Occipital lobe (tissue), 2 donors: ENCODE data around the gene HDX. TPM values are rescaled to one million over a fixed set of nuclear protein-coding genes. Genes with fewer than 3 reads are reported as not detected.
"Not testable (repeated sequence)": the region's sequence is repeated elsewhere in the genome, so short reads cannot be mapped to it uniquely, and the experiment has no call there.

Experiments
- DNase-seq: peaks from one replicate; lab custom pipeline; 2025; lab: John Stamatoyannopoulos, UW
- total RNA-seq: library from RNA; depleted of rRNA; stranded (reverse); fragments of >200 nt; gene quantifications from one replicate; pipeline ENCODE4 v1.2.3, GENCODE V29; 2014

The HDX gene
- total RNA-seq, result 17.8 TPM

GRCh38 chrX:84501798-84502628, at the start of gene HDX:
TSS of gene HDX (minus strand) at chrX:84502453. CDS start at chrX:84475397, 27,056 bp downstream.
- peak; percentile 68 for DNase-seq

GRCh38 chrX:84541315-84541714, 39.1 kb upstream of the HDX start:
- not testable (repeated sequence) for DNase-seq

GRCh38 chrX:84537627-84538026, 35.4 kb upstream of the HDX start:
- DNase-seq, result not testable (repeated sequence)

- no peak for DNase-seq
These were observed 13.8 kb downstream of the HDX start for GRCh38 chrX:84488426-84488825.

GRCh38 chrX:84487365-84488353, 14.6 kb downstream of the HDX start:
- DNase-seq, result no peak

- DNase-seq, result no peak
These were observed 23.2 kb downstream of the HDX start for GRCh38 chrX:84479086-84479485.

- DNase-seq, result no peak
These were observed 25.1 kb downstream of the HDX start for GRCh38 chrX:84477114-84477513.

- DNase-seq, result no peak
These were observed 26.7 kb downstream of the HDX start for GRCh38 chrX:84475596-84475995.

- DNase-seq, result no peak
These were observed 27.2 kb downstream of the HDX start for GRCh38 chrX:84475101-84475500.

GRCh38 chrX:84469226-84469625, 33.0 kb downstream of the HDX start:
- DNase-seq, result no peak

GRCh38 chrX:84467898-84468297, 34.4 kb downstream of the HDX start:
- DNase-seq, result no peak

- no peak for DNase-seq
These were observed 48.7 kb downstream of the HDX start for GRCh38 chrX:84453351-84454246.

GRCh38 chrX:84441143-84441542, 61.1 kb downstream of the HDX start:
- no peak for DNase-seq

- DNase-seq, result no peak
These were observed 87.1 kb downstream of the HDX start for GRCh38 chrX:84415140-84415539.

- DNase-seq, result no peak
These were observed 138.6 kb downstream of the HDX start for GRCh38 chrX:84363663-84364062.

GRCh38 chrX:84363051-84363450, 139.2 kb downstream of the HDX start:
- DNase-seq, result no peak

GRCh38 chrX:84362184-84362838, 139.9 kb downstream of the HDX start:
- DNase-seq, result no peak

GRCh38 chrX:84358271-84358670, 144.0 kb downstream of the HDX start:
- DNase-seq, result no peak

GRCh38 chrX:84357296-84357695, 145.0 kb downstream of the HDX start:
- no peak for DNase-seq

- no peak for DNase-seq
These were observed 161.3 kb downstream of the HDX start for GRCh38 chrX:84340968-84341367.
